ENCODE data around the gene NRG2.

- TF ChIP-seq, protein P1, sequence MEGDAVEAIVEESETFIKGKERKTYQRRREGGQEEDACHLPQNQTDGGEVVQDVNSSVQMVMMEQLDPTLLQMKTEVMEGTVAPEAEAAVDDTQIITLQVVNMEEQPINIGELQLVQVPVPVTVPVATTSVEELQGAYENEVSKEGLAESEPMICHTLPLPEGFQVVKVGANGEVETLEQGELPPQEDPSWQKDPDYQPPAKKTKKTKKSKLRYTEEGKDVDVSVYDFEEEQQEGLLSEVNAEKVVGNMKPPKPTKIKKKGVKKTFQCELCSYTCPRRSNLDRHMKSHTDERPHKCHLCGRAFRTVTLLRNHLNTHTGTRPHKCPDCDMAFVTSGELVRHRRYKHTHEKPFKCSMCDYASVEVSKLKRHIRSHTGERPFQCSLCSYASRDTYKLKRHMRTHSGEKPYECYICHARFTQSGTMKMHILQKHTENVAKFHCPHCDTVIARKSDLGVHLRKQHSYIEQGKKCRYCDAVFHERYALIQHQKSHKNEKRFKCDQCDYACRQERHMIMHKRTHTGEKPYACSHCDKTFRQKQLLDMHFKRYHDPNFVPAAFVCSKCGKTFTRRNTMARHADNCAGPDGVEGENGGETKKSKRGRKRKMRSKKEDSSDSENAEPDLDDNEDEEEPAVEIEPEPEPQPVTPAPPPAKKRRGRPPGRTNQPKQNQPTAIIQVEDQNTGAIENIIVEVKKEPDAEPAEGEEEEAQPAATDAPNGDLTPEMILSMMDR (IDR thresholded peaks at IDR 0.05): no peak
- no peak for TF ChIP-seq POLR2A (IDR thresholded peaks at IDR 0.05)
Observed at GRCh38 chr5:139852696-139853095, 190.4 kb downstream of the NRG2 start.
